ENCODE results near the gene B9D1.

Gene B9D1

GRCh38 chr17:19303367-19303776 lies 59.2 kb downstream of the B9D1 start:
- no peak for DNase-seq (ENCODE audit: low read depth, low spot score)

- no peak for DNase-seq (ENCODE audit: low read depth, low spot score)
Measured at GRCh38 chr17:19302791-19303331, 59.7 kb downstream of the B9D1 start.

GRCh38 chr17:19301973-19302372 lies 60.5 kb downstream of the B9D1 start:
- no peak for DNase-seq (ENCODE audit: low read depth, low spot score)

GRCh38 chr17:19301274-19301951 lies 61.1 kb downstream of the B9D1 start:
- DNase-seq (ENCODE audit: low read depth, low spot score): no peak

GRCh38 chr17:19299866-19300265 lies 62.7 kb downstream of the B9D1 start:
- no peak for DNase-seq (ENCODE audit: low read depth, low spot score)

- no peak for DNase-seq (ENCODE audit: low read depth, low spot score)
Measured at GRCh38 chr17:19299214-19299747, 63.2 kb downstream of the B9D1 start.

GRCh38 chr17:19298569-19299213 lies 63.8 kb downstream of the B9D1 start:
- no peak for DNase-seq (ENCODE audit: low read depth, low spot score)

- DNase-seq (ENCODE audit: low read depth, low spot score): no peak
Measured at GRCh38 chr17:19296786-19297778, 65.4 kb downstream of the B9D1 start.

- DNase-seq (ENCODE audit: low read depth, low spot score): no peak
Measured at GRCh38 chr17:19295473-19296135, 66.9 kb downstream of the B9D1 start.

- no peak for DNase-seq (ENCODE audit: low read depth, low spot score)
Measured at GRCh38 chr17:19294443-19294842, 68.1 kb downstream of the B9D1 start.

Data from smooth muscle cell of the brain vasculature (primary cell).